SU-DHL-6 (cell line): Measurements from ENCODE around the gene CLRN2.

Experiments used
- EZH2phosphoT487 ChIP-seq: fragments of 200-600 bp; sonication (generic), shearing (Covaris generic); conservative IDR thresholded peaks from 2 replicates; pipeline ENCODE4 v1.6.1; 2018; ENCODE audit warnings: mild to moderate bottlenecking, antibody characterized with exemption, low read length, moderate library complexity, mixed read lengths
- TF ChIP-seq, protein P1 (sequence below): fragments of 200-600 bp; sonication (generic); IDR thresholded peaks from one replicate; pipeline ENCODE4 v1.5.1; 2017; ENCODE audit warnings: antibody characterized with exemption, mild to moderate bottlenecking, low read length, moderate library complexity; ENCODE audit not compliant: insufficient read depth, poor library complexity, severe bottlenecking

DNA sequence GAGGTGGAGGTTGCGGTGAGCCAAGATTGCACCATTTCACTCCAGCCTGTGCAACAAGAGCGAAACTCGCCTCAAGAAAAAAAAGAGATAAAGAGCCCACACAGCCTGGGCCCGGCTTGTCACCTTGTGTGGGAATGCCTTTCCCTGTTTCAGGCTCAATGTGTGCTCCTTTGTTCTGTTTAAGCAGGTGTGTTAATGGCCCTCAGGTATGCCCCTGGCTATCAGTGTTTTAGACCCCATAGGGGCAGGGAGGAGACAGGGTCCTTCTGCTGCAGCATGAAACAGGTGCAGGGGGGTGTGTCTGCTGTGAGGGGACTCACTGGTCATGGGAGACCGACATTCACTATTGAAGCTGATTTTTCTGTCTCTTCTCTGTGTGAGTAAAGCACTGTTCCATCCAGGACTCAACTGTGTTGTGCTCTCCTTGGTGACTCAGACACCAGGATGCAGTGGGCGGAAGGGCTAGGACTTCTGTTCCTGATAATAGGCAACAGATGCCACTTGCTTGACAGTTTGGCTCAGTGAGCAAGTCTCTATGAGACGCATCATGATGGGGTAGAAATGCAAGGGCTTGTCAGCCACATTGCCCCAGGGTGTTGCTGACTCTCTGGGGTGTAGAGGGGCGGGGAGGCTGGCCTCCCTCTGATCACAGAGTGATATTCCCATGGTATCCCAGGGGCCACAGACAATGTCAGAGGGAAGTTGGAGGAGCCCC lies 46.4 kb downstream of the CLRN2 start:
- TF ChIP-seq, protein P1, sequence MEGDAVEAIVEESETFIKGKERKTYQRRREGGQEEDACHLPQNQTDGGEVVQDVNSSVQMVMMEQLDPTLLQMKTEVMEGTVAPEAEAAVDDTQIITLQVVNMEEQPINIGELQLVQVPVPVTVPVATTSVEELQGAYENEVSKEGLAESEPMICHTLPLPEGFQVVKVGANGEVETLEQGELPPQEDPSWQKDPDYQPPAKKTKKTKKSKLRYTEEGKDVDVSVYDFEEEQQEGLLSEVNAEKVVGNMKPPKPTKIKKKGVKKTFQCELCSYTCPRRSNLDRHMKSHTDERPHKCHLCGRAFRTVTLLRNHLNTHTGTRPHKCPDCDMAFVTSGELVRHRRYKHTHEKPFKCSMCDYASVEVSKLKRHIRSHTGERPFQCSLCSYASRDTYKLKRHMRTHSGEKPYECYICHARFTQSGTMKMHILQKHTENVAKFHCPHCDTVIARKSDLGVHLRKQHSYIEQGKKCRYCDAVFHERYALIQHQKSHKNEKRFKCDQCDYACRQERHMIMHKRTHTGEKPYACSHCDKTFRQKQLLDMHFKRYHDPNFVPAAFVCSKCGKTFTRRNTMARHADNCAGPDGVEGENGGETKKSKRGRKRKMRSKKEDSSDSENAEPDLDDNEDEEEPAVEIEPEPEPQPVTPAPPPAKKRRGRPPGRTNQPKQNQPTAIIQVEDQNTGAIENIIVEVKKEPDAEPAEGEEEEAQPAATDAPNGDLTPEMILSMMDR, result no peak
- TF ChIP-seq EZH2phosphoT487, result no peak
